ENCODE measurements around the gene NCAM1.

DNA sequence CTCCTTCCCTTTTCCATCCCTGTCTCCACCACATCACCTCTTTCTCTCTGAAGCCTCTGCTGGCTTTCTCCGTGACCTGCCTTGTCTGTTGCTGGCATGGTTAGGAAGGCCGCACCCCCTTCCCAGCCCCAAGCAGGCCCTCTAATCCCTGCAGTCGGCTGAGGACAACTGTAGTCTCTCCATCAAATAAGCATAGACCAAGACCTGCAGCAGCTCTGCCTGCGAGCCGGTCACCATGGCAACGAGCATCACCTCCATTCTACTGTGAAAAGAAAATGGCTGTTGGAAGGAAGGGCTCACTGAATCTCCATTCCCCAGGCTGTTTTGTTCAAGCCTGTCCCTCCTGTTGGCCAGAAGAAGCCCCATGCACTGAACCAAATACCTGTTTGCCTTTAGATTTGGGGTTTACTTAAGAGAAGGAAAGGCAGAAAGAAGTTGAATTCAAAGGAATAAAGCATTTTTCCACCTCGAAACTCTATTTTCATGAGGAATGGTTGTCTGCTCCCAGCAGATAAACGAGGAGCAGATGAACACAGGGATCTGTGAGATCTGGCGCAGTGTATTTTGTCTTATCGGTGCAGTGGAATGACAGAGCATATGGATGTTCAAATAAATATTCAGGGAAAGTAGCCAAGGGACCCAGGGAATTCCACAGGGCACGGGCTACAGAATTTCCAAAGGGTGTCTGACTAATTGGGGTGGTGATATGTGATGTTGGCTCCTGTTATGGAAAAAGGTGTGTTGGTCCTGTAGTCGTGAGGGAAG, 240.0 kb downstream of the NCAM1 start:
- TF ChIP-seq, protein P1, sequence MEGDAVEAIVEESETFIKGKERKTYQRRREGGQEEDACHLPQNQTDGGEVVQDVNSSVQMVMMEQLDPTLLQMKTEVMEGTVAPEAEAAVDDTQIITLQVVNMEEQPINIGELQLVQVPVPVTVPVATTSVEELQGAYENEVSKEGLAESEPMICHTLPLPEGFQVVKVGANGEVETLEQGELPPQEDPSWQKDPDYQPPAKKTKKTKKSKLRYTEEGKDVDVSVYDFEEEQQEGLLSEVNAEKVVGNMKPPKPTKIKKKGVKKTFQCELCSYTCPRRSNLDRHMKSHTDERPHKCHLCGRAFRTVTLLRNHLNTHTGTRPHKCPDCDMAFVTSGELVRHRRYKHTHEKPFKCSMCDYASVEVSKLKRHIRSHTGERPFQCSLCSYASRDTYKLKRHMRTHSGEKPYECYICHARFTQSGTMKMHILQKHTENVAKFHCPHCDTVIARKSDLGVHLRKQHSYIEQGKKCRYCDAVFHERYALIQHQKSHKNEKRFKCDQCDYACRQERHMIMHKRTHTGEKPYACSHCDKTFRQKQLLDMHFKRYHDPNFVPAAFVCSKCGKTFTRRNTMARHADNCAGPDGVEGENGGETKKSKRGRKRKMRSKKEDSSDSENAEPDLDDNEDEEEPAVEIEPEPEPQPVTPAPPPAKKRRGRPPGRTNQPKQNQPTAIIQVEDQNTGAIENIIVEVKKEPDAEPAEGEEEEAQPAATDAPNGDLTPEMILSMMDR (IDR thresholded peaks at IDR 0.05; ENCODE audit: insufficient read depth, low read length): no peak
- TF ChIP-seq POLR2AphosphoS5 (IDR thresholded peaks at IDR 0.05; ENCODE audit: low read depth) (no peak), GABPA (IDR thresholded peaks at IDR 0.05; ENCODE audit: low read depth) (no peak)

Measured in HL-60 (cell line).